Left hindlimb (tissue), 1 donor: ENCODE results near the gene SPRR4.
"Not testable (repeated sequence)": the region's sequence is repeated elsewhere in the genome, so short reads cannot be mapped to it uniquely, and the experiment has no call there.

Experiments
- DNase-seq: peaks from one replicate; pipeline ENCODE4 v3.0.0-alpha.2; 2018

The SPRR4 gene

GRCh38 chr1:152967201-152967600, 3.2 kb upstream of the SPRR4 start:
- no peak for DNase-seq

DNA sequence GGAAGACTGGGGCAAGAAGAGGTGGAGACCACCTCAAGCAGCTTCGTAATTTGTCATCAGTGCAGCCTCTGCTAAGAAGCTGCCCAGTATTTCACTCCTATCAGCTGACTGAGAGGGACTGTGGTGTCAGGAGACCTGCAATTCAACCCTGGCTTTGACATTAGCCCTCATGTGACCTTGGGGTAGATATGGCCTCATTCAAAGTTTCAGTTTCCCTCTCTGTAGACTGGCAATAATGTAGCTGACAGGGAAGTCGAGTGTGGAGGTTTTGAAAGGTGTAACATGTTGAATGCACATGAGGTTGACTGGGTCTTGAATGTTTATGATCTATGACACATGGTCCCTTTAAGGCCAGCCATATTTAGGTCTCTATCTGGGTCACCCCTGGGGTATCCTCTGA, 2.2 kb upstream of the SPRR4 start:
- no peak for DNase-seq

GRCh38 chr1:152969036-152969435, 1.4 kb upstream of the SPRR4 start:
- no peak for DNase-seq

DNA sequence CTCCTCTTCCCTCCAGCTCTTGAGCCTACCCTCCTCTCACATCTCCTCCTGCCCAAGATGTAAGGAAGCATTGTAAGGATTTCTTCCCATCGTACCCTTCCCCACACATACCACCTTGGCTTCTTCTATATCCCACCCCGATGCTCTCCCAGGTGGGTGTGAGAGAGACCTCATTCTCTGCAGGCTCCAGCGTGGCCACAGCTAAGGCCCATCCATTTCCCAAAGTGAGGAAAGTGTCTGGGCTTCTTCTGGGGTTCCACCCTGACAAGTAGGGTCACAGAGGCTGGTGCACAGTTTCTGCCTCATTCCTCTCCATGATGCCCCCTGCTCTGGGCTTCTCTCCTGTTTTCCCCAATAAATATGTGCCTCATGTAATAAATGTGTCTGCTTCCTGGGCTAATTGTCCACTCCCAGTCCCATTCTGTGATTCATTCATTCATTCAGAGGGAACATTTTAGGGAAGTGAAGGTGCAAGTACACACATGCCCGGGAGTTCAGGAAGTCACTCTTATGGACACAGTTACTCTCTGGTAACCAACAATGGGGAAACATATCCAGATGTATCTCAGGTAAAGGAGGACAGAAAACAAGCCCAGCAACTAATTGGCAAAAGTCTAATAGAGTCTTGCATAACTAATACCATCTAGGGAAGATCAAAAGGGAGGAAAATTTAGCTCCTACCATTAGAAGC, 1.9 kb downstream of the SPRR4 start:
- DNase-seq: no peak

DNA sequence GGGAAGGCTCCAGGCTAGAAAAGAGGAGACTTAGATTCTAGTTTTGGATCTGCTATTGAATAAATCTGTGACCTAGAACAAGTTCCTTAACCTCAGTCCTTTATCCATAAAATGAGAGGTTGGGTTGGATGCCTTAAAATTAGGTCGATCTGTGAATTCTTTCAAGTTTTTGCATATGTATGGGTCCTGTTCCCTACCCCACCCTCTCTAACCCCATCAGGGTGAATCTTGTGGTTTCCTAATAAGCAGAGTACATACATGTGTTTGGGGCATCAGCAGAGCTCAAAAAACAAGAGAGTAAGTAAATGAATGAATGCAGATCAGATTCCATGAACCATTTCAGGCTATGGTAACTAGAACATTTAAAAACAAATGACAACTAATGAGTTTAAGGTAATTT, 6.2 kb downstream of the SPRR4 start:
- no peak for DNase-seq

DNA sequence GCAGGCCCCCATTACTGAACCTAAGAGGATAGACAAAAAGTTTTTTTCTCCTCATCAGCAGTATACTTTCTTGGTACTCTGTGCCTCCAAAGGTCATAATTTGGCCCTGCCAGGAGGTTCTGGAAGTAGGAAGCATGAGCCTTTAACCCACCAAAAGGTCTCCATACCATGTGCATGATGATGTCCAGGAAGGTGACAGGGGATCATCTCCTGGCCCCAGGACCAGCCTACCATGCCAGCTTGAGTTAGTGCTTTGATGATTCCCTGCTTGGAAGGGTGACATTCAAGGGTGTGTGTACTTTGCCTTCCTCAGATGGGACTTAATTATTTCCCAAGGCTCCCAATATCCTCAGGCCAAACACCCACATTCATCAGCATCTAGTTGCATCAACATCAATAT, 7.2 kb downstream of the SPRR4 start:
- DNase-seq: no peak

DNA sequence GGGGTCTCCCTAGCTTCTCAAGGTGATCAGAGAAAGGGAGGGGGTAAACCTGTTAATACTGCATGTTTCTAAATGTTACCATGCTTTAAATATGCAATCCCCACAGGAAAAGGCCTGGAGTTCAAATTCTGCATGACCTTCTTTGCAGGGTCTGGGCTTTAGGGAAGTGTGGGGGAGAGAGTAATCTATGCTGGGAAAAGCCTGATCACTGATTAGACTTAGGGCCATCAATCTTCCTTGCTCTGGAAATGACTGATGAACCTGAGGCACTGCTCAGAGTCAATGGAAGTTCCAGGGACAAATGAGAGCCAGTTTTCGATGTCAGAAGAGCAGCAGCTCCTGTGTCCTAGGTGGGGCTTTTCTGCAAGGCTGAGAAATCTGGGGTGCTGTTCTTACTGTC, 10.2 kb downstream of the SPRR4 start:
- DNase-seq: no peak

DNA sequence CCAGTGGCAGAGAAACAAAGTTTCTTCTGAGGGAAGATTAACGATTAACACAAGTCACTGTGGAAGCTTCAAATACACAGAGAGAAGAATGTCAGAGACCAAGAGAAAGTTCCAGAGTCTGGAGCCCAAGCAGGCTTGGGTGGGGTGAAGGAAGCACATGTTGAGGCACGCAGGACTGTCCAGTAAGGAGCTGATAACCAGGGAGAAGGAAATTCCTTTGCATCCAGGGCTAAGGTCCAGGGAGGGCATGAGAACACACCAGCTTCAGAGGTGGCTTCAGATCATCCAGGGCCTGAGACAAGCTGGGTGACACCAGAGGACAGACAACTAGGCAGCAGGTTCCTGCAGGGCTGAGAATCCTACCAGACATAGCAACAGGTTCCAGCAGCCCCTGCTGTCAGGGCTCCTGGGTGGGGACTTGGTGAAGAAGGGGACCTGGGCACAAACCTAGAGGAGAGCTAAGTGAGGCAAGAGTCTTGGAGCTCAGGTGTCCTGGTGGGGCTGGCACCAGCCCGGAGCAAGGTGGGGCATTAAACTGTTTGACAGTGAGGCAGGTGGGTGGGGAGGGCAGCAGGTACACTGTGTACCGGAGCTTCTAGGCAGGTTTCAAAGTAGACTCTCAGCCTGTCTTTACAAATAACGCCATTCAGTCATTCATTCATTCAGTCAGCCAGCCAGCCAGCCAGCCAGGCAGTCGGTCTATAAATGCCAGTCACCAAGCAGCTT, 10.9 kb downstream of the SPRR4 start:
- DNase-seq: no peak

DNA sequence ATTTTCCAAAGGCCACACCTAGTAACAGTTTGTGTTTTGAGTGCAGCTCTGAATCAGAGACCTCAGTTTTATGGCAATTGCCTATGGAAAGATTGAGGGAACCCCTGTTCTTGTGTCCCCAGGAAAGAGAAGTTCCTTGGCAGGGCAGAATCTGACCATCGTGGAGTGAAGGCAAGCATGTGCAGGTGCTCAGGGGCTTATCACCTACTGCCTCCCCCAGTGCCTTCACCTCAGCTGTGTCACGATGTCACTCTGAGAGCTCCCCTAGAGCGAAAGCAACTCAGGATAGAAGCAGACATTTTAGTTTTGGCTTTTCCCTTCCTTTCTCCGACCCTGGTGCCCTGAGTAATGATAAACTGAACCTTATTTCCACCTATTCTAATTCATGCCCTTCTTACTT, 11.6 kb downstream of the SPRR4 start:
- no peak for DNase-seq

DNA sequence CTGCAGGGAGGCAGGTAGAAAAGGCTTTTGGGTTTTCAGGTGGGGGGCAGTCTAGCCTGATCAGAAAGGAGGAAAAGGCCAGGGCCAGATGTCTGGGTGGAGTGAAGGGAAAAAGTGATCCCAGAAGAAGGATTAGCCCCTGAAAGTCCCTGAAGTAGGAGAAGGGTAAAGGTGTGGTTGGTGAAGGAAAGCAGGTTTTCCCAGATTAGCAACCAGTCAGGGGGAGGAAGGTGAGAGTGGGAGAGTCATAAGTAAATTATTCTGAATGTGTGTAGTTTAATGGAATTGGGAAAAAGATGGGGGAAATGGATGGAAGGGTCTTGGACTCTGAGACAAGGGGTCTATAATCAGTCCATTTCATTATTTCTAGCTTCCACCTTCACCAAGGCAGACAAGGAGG, 12.8 kb downstream of the SPRR4 start:
- DNase-seq: no peak

GRCh38 chr1:152983743-152984142, 13.3 kb downstream of the SPRR4 start, which contains the start of gene SPRR1A:
TSS of gene SPRR1A (plus strand) at chr1:152984081. CDS start at chr1:152985231, 1,150 bp downstream.
- no peak for DNase-seq

GRCh38 chr1:152986578-152986977, 16.1 kb downstream of the SPRR4 start:
- no peak for DNase-seq

GRCh38 chr1:152993186-152993585, 22.7 kb downstream of the SPRR4 start:
- DNase-seq: no peak

GRCh38 chr1:152995842-152996241, 25.4 kb downstream of the SPRR4 start:
- DNase-seq: no peak

GRCh38 chr1:152996633-152997400, 26.4 kb downstream of the SPRR4 start:
- no peak for DNase-seq

DNA sequence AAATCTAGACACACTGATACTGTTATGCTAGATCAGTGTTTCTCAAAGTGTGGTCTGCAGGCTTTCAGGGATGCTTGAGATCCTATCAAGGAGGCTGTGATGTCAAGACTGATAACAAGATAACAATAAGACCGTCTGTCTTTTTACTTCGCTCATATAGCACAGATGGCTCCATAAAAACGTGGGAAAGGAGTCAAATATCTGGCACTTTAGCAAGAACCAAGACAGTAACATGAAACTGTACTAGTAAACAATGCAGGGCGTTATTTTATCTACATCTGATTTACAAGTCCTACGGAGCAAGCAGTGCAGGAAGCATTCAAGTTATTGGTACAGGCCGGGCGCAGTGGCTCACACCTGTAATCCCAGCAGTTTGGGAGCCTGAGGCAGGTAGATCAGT, 27.5 kb downstream of the SPRR4 start:
- DNase-seq: no peak

- no peak for DNase-seq
Measured at GRCh38 chr1:152998476-152998875, 28.0 kb downstream of the SPRR4 start.

- no peak for DNase-seq
Measured at GRCh38 chr1:152999818-153000217, 29.4 kb downstream of the SPRR4 start.

DNA sequence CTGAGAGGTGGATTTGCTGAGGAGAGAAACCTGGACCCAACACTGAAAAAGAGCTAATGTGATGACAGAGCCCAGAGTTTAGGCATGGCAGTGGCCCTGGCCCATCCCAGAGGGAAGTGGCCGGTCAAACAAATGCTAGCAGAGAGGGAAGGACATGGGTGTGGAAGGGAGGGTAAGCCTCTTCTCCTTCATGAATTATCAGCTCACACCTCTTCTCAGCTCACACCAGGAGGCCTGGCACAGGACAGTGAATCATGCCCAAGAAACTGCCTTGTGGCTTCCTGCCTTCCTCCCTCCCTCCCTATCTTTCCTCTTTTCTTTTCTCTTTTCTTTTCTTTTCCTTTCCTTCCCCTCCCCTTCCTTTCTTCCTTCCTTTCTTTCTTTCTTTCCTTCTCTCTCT, 29.8 kb downstream of the SPRR4 start:
- DNase-seq: no peak

GRCh38 chr1:153001382-153001781, 30.9 kb downstream of the SPRR4 start, which contains the start of gene SPRR3:
TSS of gene SPRR3 (plus strand) at chr1:153001749. CDS start at chr1:153003021, 1,272 bp downstream.
- no peak for DNase-seq

GRCh38 chr1:153011235-153011758, 40.8 kb downstream of the SPRR4 start:
- DNase-seq: not testable (repeated sequence)

DNA sequence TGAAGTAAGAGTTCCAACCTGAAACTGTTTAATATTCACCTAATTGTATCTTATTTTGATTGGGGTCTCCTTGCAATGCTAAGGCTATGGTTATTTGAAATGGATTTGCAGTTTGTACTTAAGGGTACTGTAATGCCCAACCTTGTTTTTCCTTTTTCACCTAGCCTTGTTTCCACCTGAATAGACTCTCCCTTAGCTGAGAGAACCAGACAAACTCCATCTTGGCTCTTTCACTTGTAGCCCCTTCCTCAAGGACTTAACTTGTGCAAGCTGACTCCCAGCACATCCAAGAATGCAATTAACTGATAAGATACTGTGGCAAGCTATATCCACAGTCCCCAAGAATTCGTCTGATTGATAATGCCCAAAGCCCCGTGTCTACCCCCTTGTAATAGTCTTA, 51.4 kb downstream of the SPRR4 start:
- not testable (repeated sequence) for DNase-seq
